Tibial artery (tissue), 4 donors: ENCODE data around the gene GET3.
A peak's percentile ranks its signal among the peaks of the same experiment; 100 is the strongest.

Experiments used
- DNase-seq, 2 donors: peaks; one replicate each; pipeline ENCODE4 v3.0.0-alpha.2; 2019
- H3K27ac ChIP-seq, 2 donors: fragments of 200-600 bp; sonication (generic) in 1 of 2; 1 replicate in 1 of 2; 2 replicates in 1 of 2; pipeline ENCODE4 v1.5.1; 2018 to 2019; ENCODE audit warnings: mild to moderate bottlenecking in 1 of 2
- H3K27me3 ChIP-seq, 2 donors: fragments of 200-600 bp; sonication (generic) in 1 of 2; one replicate each; pipeline versions ENCODE4 v1.5.1 to v1.6.0; 2016 to 2019
- H3K36me3 ChIP-seq, 3 donors: fragments of 200-600 bp; sonication (generic) in 2 of 3; one replicate each; pipeline ENCODE4 v1.5.1; 2016 to 2019; ENCODE audit warnings: mild to moderate bottlenecking in 2 of 3
- H3K4me1 ChIP-seq, 4 donors: fragments of 200-600 bp; sonication (generic) in 2 of 4; 1 replicate in 3 of 4; 2 replicates in 1 of 4; pipeline ENCODE4 v1.5.1; 2016 to 2019
- H3K4me3 ChIP-seq, 2 donors: fragments of 200-600 bp; sonication (generic) in 1 of 2; 1 replicate in 1 of 2; 2 replicates in 1 of 2; pipeline ENCODE4 v1.5.1; 2018 to 2019; ENCODE audit warnings: mild to moderate bottlenecking in 2 of 2
- H3K9me3 ChIP-seq, 3 donors: fragments of 200-600 bp; sonication (generic) in 1 of 3; one replicate each; pipeline ENCODE4 v1.5.1; 2016 to 2019
- CTCF ChIP-seq, 2 experiments: fragments of 200-600 bp in 1 of 2; fragments of 450-650 bp in 1 of 2; IDR thresholded peaks; one replicate each; pipeline ENCODE4 v1.5.1; 2017 to 2019; ENCODE audit warnings: antibody characterized with exemption in 2 of 2, mild to moderate bottlenecking in 1 of 2, moderate library complexity in 1 of 2
- intact Hi-C: fragments of 100-400 bp; cut with DNase I; formaldehyde crosslinking; loops from one replicate; pipeline ENCODE4 v1.15.0; 2023; ENCODE audit warnings: low total_unique reads

The GET3 gene

GRCh38 chr19:12773571-12773970 is 36.3 kb downstream of the GET3 start:
- peaks cover 0 to 38% (median 22%) of the 10 kb centered on the region in 4 donors for H3K4me1 ChIP-seq
- H3K27ac ChIP-seq, result peak overlapping the region in 1 of 2 donors; percentile 20
- no peaks in the 10 kb centered on the region for H3K27me3 ChIP-seq
- DNase-seq, result no peak
- no peaks in the 10 kb centered on the region for H3K9me3 ChIP-seq
- TF ChIP-seq CTCF (IDR thresholded peaks at IDR 0.05), result peak in 1 of 2 experiments; percentile 21
- intact Hi-C loops, result no loop called here
- no peak overlapping the region for H3K4me3 ChIP-seq
- H3K36me3 ChIP-seq, result peaks cover 0 to 21% (median 0%) of the 10 kb centered on the region in 3 donors

GRCh38 chr19:12774588-12775555 is 37.6 kb downstream of the GET3 start, which contains the start of gene HOOK2:
Gene HOOK2, minus strand, starts transcription at chr19:12775552. Its CDS starts 103 bp downstream, at chr19:12775449.
- Histone ChIP-seq H3K4me3 (peak within 1 kb of the TSS; percentile 62 to 90), H3K27me3 (no peaks in the 10 kb centered on the region), H3K27ac (peak within 1 kb of the TSS; percentile 83 to 91), H3K4me1 (peaks cover 0 to 49% (median 35%) of the 10 kb centered on the region in 4 donors), H3K9me3 (no peaks in the 10 kb centered on the region), H3K36me3 (peaks cover 0 to 16% (median 0%) of the 10 kb centered on the region in 3 donors)
- intact Hi-C loops, result no loop called here
- DNase-seq, result peak in 1 of 2 donors; percentile 80
- no peak for TF ChIP-seq CTCF (IDR thresholded peaks at IDR 0.05)

GRCh38 chr19:12777217-12778016 is 40.1 kb downstream of the GET3 start:
- peak; percentile 82 to 88 for DNase-seq
- Histone ChIP-seq H3K27me3 (no peaks in the 10 kb centered on the region), H3K9me3 (no peaks in the 10 kb centered on the region), H3K4me1 (peaks cover 0 to 53% (median 39%) of the 10 kb centered on the region in 4 donors), H3K4me3 (peak overlapping the region; percentile 61 to 63), H3K36me3 (no peaks in the 10 kb centered on the region), H3K27ac (peak overlapping the region; percentile 90 to 91)
- TF ChIP-seq CTCF (IDR thresholded peaks at IDR 0.05), result peak; percentile 94 to 97
- intact Hi-C loops, result loop anchor here (2.0 kb wide), 1 partner anchor 15 kb away; no protein-coding TSS in a partner anchor

GRCh38 chr19:12778017-12778904 is 41.0 kb downstream of the GET3 start:
- Histone ChIP-seq H3K9me3 (no peaks in the 10 kb centered on the region), H3K27me3 (no peaks in the 10 kb centered on the region), H3K4me1 (peaks cover 0 to 60% (median 45%) of the 10 kb centered on the region in 4 donors), H3K4me3 (peak overlapping the region; percentile 61 to 63), H3K27ac (peak overlapping the region; percentile 90 to 91), H3K36me3 (no peaks in the 10 kb centered on the region)
- no peak for TF ChIP-seq CTCF (IDR thresholded peaks at IDR 0.05)
- DNase-seq, result peak; percentile 73 to 88
- intact Hi-C loops, result loop anchor here (2.0 kb wide), 1 partner anchor 15 kb away; no protein-coding TSS in a partner anchor

GRCh38 chr19:12778905-12779161 is 41.5 kb downstream of the GET3 start:
- H3K27ac ChIP-seq, result peak overlapping the region; percentile 90 to 91
- TF ChIP-seq CTCF (IDR thresholded peaks at IDR 0.05), result no peak
- no peaks in the 10 kb centered on the region for H3K27me3 ChIP-seq
- no peak for DNase-seq
- peaks cover 3 to 60% (median 49%) of the 10 kb centered on the region in 4 donors for H3K4me1 ChIP-seq
- intact Hi-C loops, result loop anchor here (2.0 kb wide), 1 partner anchor 14 kb away; no protein-coding TSS in a partner anchor
- H3K4me3 ChIP-seq, result peak overlapping the region; percentile 61 to 63
- H3K36me3 ChIP-seq, result no peaks in the 10 kb centered on the region
- H3K9me3 ChIP-seq, result no peaks in the 10 kb centered on the region
